Measurements from ENCODE around the gene ITGB8.

- TF ChIP-seq CTCF (IDR thresholded peaks at IDR 0.05) (no peak), POLR2A (IDR thresholded peaks at IDR 0.05) (no peak)
Observed at GRCh38 chr7:20293336-20293735, 37.4 kb upstream of the ITGB8 start.
